GM10266 (cell line): Measurements from ENCODE around the gene COL4A4.

ENCODE experiments used
- DNase-seq: peaks from one replicate; pipeline ENCODE4 v3.0.0; 2012; ENCODE audit errors: extremely low spot score
- TF ChIP-seq, protein P1 (sequence below): IDR thresholded peaks from 2 replicates; pipeline ENCODE4 v1.5.1; 2012; ENCODE audit warnings: mild to moderate bottlenecking, low read depth; ENCODE audit not compliant: control insufficient read depth, insufficient read depth; ENCODE audit errors: missing control alignments

Gene COL4A4

DNA sequence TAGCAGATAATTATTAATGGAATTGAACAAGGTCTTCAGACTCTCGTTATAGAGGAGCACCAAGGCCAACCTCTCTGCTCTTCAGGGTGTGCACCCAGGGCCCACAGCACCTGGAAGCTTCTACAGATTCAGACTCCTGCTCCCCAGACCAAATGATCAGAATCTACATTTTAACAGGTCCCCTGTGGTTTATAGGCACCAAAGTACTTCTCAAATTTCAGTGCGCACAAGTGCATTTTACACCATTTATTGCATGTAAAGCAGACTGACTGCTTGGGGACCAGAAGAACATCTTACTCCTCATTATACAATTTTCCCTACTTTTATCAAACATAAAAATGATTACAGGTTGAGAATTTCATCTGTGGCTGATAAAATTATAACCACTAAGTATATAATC, 163.9 kb downstream of the COL4A4 start:
- no peak for DNase-seq
- TF ChIP-seq, protein P1, sequence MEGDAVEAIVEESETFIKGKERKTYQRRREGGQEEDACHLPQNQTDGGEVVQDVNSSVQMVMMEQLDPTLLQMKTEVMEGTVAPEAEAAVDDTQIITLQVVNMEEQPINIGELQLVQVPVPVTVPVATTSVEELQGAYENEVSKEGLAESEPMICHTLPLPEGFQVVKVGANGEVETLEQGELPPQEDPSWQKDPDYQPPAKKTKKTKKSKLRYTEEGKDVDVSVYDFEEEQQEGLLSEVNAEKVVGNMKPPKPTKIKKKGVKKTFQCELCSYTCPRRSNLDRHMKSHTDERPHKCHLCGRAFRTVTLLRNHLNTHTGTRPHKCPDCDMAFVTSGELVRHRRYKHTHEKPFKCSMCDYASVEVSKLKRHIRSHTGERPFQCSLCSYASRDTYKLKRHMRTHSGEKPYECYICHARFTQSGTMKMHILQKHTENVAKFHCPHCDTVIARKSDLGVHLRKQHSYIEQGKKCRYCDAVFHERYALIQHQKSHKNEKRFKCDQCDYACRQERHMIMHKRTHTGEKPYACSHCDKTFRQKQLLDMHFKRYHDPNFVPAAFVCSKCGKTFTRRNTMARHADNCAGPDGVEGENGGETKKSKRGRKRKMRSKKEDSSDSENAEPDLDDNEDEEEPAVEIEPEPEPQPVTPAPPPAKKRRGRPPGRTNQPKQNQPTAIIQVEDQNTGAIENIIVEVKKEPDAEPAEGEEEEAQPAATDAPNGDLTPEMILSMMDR: no peak

DNA sequence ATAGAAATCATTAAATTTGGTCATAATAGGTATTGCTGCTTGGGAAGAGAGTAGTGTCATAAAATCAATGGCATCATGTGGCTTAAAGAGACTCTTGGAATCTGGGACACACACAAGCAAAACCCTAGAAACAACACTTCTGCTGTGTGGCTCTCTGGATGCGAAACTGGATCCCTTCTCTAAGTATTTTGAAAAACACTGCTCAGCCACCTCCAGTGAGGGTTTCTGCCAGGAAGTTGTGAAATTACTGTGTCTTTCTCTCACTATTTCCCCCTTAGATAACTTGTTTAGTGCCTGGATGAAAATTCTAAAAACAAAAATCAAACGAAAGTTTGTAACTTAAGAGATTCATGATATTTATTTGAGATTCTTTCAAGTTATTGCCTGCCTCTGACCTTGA, 164.3 kb downstream of the COL4A4 start:
- no peak for DNase-seq
- TF ChIP-seq, protein P1: no peak

DNA sequence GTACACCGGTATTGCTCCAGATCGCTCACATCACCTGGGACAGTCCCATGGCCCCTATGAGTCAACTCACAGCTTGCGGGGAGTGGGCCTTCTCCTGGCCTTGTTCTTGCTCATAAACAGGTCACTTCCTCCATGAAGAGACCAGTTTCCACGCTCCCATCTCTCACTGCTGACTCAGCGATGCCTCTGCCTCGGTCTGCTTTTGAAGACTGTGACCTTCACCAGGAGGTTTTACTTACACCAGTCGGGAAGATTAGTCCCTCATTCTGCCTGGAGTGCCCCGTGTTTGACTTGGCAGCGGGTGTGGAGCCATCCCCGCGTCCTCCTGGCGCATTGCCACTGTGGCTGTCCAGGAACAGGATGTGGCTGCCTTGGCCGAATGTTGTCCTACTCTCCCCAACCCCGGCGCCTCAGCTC, 168.4 kb downstream of the COL4A4 start:
- TF ChIP-seq, protein P1: no peak
- peak; percentile 28 for DNase-seq

DNA sequence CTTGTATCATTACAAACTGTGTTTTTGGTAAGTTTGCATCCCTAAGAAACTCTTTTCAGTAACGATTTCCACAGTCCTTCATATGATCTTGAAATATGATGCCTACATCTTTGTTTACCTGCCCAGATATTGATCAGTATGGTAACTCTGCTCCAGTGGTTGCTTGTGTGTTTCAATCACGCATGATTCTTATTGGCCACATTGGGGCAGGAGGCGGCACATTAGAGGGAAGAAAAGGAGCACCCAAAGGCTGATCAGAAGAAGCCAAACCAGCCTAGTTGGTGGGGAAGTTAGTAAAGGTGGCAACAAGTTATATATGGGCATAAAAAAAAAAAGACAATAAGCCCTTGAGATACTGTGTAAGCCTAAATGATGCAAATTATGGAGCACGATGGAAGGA, 169.2 kb downstream of the COL4A4 start:
- no peak for DNase-seq
- TF ChIP-seq, protein P1: no peak

DNA sequence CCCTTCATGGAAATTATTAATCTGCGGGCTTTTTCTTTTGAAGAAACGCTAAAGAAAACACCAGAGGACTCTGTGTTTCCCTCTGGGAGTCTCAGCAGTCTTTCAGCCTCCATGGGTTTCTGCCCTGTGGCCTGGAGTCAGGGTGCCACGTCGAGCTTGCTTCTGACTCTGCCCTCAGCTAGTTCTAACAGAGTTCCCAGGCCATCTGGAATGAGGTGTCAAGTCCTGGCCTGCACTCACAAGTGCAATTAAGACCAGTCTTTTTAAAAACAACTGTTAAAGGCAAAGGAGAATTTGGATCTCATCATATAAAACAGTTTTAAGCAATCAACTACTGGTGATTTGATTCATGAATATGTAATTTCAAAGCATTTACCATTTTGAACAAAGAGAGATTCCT, 170.8 kb downstream of the COL4A4 start:
- TF ChIP-seq, protein P1: no peak

DNA sequence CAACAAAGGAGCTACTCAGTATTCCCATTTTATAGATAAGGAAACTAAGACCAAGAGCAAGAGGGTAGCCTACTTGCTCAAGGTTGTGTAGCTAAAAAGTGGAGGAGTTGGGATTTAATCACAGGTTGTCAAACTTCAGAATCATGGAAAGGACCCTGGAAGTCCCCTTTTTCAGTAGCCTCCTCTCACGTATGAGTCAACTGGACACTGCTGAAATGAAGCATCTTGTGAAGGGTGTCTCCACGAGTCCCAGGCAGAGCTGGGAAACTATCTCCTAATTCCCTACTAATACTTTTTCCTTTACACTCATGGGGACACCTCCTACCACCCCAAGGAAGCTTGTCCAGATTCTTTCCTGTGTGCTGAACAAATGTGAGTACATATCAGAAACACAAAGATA, 172.3 kb downstream of the COL4A4 start:
- TF ChIP-seq, protein P1: no peak
- no peak for DNase-seq

More for the DNA sequence above, 170.8 kb downstream of the COL4A4 start:
- DNase-seq: no peak

DNA sequence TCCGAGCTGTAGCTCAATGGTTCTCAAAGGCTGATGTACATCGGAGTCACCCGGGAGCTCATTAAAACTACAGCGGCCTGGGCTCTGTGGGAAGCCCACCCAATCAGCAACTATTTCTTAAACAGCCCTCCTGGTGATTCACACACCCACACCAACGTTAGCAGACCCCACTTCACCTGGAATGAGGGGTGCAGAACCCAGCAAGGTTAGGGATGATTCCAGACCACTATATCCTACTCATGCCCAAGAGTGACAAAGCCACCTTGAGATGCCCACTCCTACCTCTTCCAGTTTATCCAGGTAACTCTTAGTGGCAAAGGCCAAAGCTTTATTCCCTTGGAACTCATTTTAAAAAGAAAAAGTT, 178.4 kb downstream of the COL4A4 start:
- no peak for DNase-seq
- TF ChIP-seq, protein P1: no peak
